ENCODE data around the gene MSS51. TPM values are rescaled to one million over a fixed set of nuclear protein-coding genes. Genes with fewer than 3 reads are reported as not detected.
A peak's percentile ranks its signal among the peaks of the same experiment; 100 is the strongest.

Gene MSS51
- total RNA-seq, 1 experiment from 2014 or later = 1.7 TPM

DNA sequence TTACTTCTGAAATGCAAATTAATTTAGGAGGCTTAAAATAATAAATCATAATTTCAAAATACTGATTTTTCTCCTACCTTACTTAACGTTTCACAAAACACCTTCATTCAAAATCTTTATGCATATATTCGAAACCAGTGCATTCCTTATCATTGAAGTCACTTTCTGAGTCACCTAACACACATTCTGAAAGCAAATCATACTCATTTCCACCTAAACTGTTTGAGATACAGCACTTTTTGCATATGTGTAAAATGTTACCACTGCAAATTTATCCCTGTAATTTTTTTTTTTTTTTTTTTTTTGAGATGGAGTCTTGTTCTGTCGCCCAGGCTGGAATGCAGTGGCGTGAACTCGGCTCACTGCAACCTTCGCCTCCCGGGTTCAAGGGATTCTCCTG is 46.8 kb upstream of the MSS51 start:
- CTCF ChIA-PET = no interaction called here
- POLR2A ChIA-PET = no interaction called here

DNA sequence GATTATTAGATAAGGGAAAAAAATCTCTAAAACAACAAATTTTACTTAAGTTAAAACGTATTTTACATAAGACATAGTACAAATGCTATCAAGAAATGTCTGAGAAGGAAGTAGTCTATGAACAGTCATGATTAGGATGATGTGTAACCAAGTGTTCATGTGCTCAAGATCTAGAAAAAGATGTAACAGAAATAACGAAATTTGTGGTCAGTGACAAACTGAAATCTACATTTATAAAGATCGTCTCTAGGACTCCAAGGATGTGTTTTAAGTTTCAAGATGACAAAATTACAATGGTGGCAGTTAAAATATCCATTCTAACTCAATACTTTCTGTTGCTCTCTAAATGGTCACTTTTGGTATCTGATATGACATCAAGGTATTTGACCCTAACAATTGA is 45.3 kb upstream of the MSS51 start:
- H3K79me2 ChIP-seq (ENCODE audit: insufficient read depth, low read length) = peaks cover 18% of the 10 kb centered on the region; the same call in 1 of the 2 replicates
- RAD21 ChIA-PET (ENCODE audit: low non-redundant PET in 1 of 2, low total read pairs in 2 of 2, uncharacterized antibody in 2 of 2, unreplicated experiment in 2 of 2) = no interaction called here
- H3K27me3 ChIP-seq (ENCODE audit: insufficient read depth, low read length) = no peaks in the 10 kb centered on the region
- POLR2A ChIA-PET = no interaction called here
- no peak overlapping the region for H3K4me2 ChIP-seq (ENCODE audit: low read length)
- H3K36me3 ChIP-seq (ENCODE audit: control insufficient read depth in 1 of 2, insufficient read depth in 2 of 2, low read length in 2 of 2) = peaks cover 7 to 26% of the 10 kb centered on the region in 2 experiments; a peak in 3 of 4 replicates
- no peak overlapping the region for H2AFZ ChIP-seq (ENCODE audit: low read depth, low read length, poor library complexity, severe bottlenecking)
- H3K27ac ChIP-seq (ENCODE audit: low read depth, low read length) = no peak overlapping the region
- H3K9me2 ChIP-seq (ENCODE audit: insufficient read depth) = no peaks in the 10 kb centered on the region; the same call in 1 of the 2 replicates
- peaks cover 3 to 15% of the 10 kb centered on the region in 2 experiments; a peak in 3 of 4 replicates for H3K4me1 ChIP-seq (ENCODE audit: control insufficient read depth in 1 of 2, insufficient read depth in 2 of 2, low read length in 2 of 2)
- H3K4me3 ChIP-seq (replicated peaks in 1 of 2; ENCODE audit: low read depth in 1 of 2, low read length in 2 of 2) = no peak overlapping the region
- no peaks in the 10 kb centered on the region for H3K9me3 ChIP-seq (ENCODE audit: control insufficient read depth in 1 of 2, insufficient read depth in 1 of 2, low read depth in 1 of 2, low read length in 2 of 2)
- CTCF ChIA-PET = no interaction called here
- no TSS peak for BruUV-seq (replicated peaks)
- H4K20me1 ChIP-seq (ENCODE audit: insufficient read depth) = no peaks in the 10 kb centered on the region
- DNase-seq (ENCODE audit: low read depth, low spot score) (no peak), ATAC-seq (no peak)
- no peak for TF ChIP-seq TCF7L2 (IDR thresholded peaks at IDR 0.05; ENCODE audit: borderline replicate concordance, extremely low read depth, insufficient read depth, insufficient read length)
- no peak for TF ChIP-seq SIN3A (IDR thresholded peaks at IDR 0.05; ENCODE audit: low read depth)
- no peak for TF ChIP-seq EGR1 (IDR thresholded peaks at IDR 0.05; ENCODE audit: low read depth)
- TF ChIP-seq POLR2A (IDR thresholded peaks at IDR 0.05; ENCODE audit: borderline replicate concordance, extremely low read depth, insufficient read depth, insufficient read length) = no peak
- TF ChIP-seq JUND (IDR thresholded peaks at IDR 0.05) = no peak
- TF ChIP-seq POLR2AphosphoS5 (IDR thresholded peaks at IDR 0.05; ENCODE audit: low read depth, low read length) = no peak
- TF ChIP-seq, protein P1, sequence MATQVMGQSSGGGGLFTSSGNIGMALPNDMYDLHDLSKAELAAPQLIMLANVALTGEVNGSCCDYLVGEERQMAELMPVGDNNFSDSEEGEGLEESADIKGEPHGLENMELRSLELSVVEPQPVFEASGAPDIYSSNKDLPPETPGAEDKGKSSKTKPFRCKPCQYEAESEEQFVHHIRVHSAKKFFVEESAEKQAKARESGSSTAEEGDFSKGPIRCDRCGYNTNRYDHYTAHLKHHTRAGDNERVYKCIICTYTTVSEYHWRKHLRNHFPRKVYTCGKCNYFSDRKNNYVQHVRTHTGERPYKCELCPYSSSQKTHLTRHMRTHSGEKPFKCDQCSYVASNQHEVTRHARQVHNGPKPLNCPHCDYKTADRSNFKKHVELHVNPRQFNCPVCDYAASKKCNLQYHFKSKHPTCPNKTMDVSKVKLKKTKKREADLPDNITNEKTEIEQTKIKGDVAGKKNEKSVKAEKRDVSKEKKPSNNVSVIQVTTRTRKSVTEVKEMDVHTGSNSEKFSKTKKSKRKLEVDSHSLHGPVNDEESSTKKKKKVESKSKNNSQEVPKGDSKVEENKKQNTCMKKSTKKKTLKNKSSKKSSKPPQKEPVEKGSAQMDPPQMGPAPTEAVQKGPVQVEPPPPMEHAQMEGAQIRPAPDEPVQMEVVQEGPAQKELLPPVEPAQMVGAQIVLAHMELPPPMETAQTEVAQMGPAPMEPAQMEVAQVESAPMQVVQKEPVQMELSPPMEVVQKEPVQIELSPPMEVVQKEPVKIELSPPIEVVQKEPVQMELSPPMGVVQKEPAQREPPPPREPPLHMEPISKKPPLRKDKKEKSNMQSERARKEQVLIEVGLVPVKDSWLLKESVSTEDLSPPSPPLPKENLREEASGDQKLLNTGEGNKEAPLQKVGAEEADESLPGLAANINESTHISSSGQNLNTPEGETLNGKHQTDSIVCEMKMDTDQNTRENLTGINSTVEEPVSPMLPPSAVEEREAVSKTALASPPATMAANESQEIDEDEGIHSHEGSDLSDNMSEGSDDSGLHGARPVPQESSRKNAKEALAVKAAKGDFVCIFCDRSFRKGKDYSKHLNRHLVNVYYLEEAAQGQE (IDR thresholded peaks at IDR 0.05; ENCODE audit: low read depth) = no peak
- no peak for TF ChIP-seq FOSL1 (IDR thresholded peaks at IDR 0.05; ENCODE audit: low read depth)
- no peak for TF ChIP-seq ZNF274 (IDR thresholded peaks at IDR 0.05; ENCODE audit: low read depth, low read length)
- TF ChIP-seq, protein P2, sequence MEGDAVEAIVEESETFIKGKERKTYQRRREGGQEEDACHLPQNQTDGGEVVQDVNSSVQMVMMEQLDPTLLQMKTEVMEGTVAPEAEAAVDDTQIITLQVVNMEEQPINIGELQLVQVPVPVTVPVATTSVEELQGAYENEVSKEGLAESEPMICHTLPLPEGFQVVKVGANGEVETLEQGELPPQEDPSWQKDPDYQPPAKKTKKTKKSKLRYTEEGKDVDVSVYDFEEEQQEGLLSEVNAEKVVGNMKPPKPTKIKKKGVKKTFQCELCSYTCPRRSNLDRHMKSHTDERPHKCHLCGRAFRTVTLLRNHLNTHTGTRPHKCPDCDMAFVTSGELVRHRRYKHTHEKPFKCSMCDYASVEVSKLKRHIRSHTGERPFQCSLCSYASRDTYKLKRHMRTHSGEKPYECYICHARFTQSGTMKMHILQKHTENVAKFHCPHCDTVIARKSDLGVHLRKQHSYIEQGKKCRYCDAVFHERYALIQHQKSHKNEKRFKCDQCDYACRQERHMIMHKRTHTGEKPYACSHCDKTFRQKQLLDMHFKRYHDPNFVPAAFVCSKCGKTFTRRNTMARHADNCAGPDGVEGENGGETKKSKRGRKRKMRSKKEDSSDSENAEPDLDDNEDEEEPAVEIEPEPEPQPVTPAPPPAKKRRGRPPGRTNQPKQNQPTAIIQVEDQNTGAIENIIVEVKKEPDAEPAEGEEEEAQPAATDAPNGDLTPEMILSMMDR (IDR thresholded peaks at IDR 0.05 in 2 of 3, conservative IDR thresholded peaks at IDR 0.05 in 1 of 3; ENCODE audit: borderline replicate concordance in 1 of 3, insufficient read depth in 1 of 3, low read depth in 2 of 3, low read length in 2 of 3) = no peak
- TF ChIP-seq ELF1 (IDR thresholded peaks at IDR 0.05; ENCODE audit: borderline replicate concordance, low read depth) = no peak
- no peak for TF ChIP-seq EZH2 (IDR thresholded peaks at IDR 0.05)
- no peak for TF ChIP-seq RAD21 (IDR thresholded peaks at IDR 0.05; ENCODE audit: low read depth)
- TF ChIP-seq SP1 (IDR thresholded peaks at IDR 0.05; ENCODE audit: low read depth) = no peak
- TF ChIP-seq CEBPB (IDR thresholded peaks at IDR 0.05; ENCODE audit: low read depth) = no peak
- H3K9ac ChIP-seq (ENCODE audit: low read length) = no peak overlapping the region
- intact Hi-C loops (cut with micrococcal nuclease) = no loop called here

More for the DNA sequence above, 46.8 kb upstream of the MSS51 start:
- intact Hi-C loops (cut with micrococcal nuclease) = no loop called here
- RAD21 ChIA-PET (ENCODE audit: low non-redundant PET in 1 of 2, low total read pairs in 2 of 2, uncharacterized antibody in 2 of 2, unreplicated experiment in 2 of 2) = no interaction called here
- ATAC-seq = no peak; the same call in 1 of the 2 replicates
- peaks cover 7 to 22% of the 10 kb centered on the region in 2 experiments; a peak in 3 of 4 replicates for H3K36me3 ChIP-seq (ENCODE audit: control insufficient read depth in 1 of 2, insufficient read depth in 2 of 2, low read length in 2 of 2)
- no peaks in the 10 kb centered on the region; the same call in 1 of the 2 replicates for H3K9me2 ChIP-seq (ENCODE audit: insufficient read depth)
- no peak overlapping the region for H3K9ac ChIP-seq (ENCODE audit: low read length)
- H3K4me2 ChIP-seq (ENCODE audit: low read length) = peak overlapping the region; percentile 46
- H4K20me1 ChIP-seq (ENCODE audit: insufficient read depth) = no peaks in the 10 kb centered on the region
- no peaks in the 10 kb centered on the region for H3K27me3 ChIP-seq (ENCODE audit: insufficient read depth, low read length)
- H3K4me3 ChIP-seq (replicated peaks in 1 of 2; ENCODE audit: low read depth in 1 of 2, low read length in 2 of 2) = no peak overlapping the region
- H3K9me3 ChIP-seq (ENCODE audit: control insufficient read depth in 1 of 2, insufficient read depth in 1 of 2, low read depth in 1 of 2, low read length in 2 of 2) = no peaks in the 10 kb centered on the region
- H3K27ac ChIP-seq (ENCODE audit: low read depth, low read length) = no peak overlapping the region
- TF ChIP-seq ELF1 (IDR thresholded peaks at IDR 0.05; ENCODE audit: borderline replicate concordance, low read depth) = no peak
- TF ChIP-seq, protein P3, sequence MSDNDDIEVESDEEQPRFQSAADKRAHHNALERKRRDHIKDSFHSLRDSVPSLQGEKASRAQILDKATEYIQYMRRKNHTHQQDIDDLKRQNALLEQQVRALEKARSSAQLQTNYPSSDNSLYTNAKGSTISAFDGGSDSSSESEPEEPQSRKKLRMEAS (IDR thresholded peaks at IDR 0.05) = no peak
- peak; percentile 45; the same call in 1 of the 2 replicates for TF ChIP-seq FOSL1 (IDR thresholded peaks at IDR 0.05; ENCODE audit: low read depth)
- TF ChIP-seq EZH2phosphoT487 (IDR thresholded peaks at IDR 0.05; ENCODE audit: borderline replicate concordance) = no peak
- DNase-seq (ENCODE audit: low read depth, low spot score) = no peak
- peaks cover 3 to 15% of the 10 kb centered on the region in 2 experiments; a peak in 3 of 4 replicates for H3K4me1 ChIP-seq (ENCODE audit: control insufficient read depth in 1 of 2, insufficient read depth in 2 of 2, low read length in 2 of 2)
- no peak overlapping the region for H2AFZ ChIP-seq (ENCODE audit: low read depth, low read length, poor library complexity, severe bottlenecking)
- BruUV-seq (replicated peaks) = no TSS peak
- peaks cover 20% of the 10 kb centered on the region; the same call in 1 of the 2 replicates for H3K79me2 ChIP-seq (ENCODE audit: insufficient read depth, low read length)
